ENCODE results near the gene RTKN. TPM values are rescaled to one million over a fixed set of nuclear protein-coding genes. Genes with fewer than 3 reads are reported as not detected.
A peak's percentile ranks its signal among the peaks of the same experiment; 100 is the strongest.

RTKN gene
- total RNA-seq, 1 donor from 2014 or later = 20.4 TPM

- no peaks in the 10 kb centered on the region for H3K36me3 Mint-ChIP-seq (ENCODE audit: low read depth)
- H3K27me3 Mint-ChIP-seq (ENCODE audit: low read depth) = peaks cover 3% of the 10 kb centered on the region
- no peak overlapping the region for H3K27ac Mint-ChIP-seq (ENCODE audit: unreplicated experiment)
- peaks cover 12% of the 10 kb centered on the region for H3K4me1 Mint-ChIP-seq (ENCODE audit: low read depth)
- no peaks in the 10 kb centered on the region for H3K9me3 Mint-ChIP-seq (ENCODE audit: low read depth)
- no peak for TF ChIP-seq CTCF (IDR thresholded peaks at IDR 0.05)
- no peak overlapping the region for H3K4me3 Mint-ChIP-seq (ENCODE audit: unreplicated experiment)
- no peak for DNase-seq (ENCODE audit: low spot score)
Observed at GRCh38 chr2:74418312-74418711, 23.4 kb downstream of the RTKN start.

GRCh38 chr2:74417763-74418162 lies 24.0 kb downstream of the RTKN start:
- no peak for DNase-seq (ENCODE audit: low spot score)
- H3K4me1 Mint-ChIP-seq (ENCODE audit: low read depth) = peaks cover 12% of the 10 kb centered on the region
- no peak overlapping the region for H3K27ac Mint-ChIP-seq (ENCODE audit: unreplicated experiment)
- no peak overlapping the region for H3K4me3 Mint-ChIP-seq (ENCODE audit: unreplicated experiment)
- no peak for TF ChIP-seq CTCF (IDR thresholded peaks at IDR 0.05)
- H3K9me3 Mint-ChIP-seq (ENCODE audit: low read depth) = no peaks in the 10 kb centered on the region
- H3K36me3 Mint-ChIP-seq (ENCODE audit: low read depth) = no peaks in the 10 kb centered on the region
- peaks cover 3% of the 10 kb centered on the region for H3K27me3 Mint-ChIP-seq (ENCODE audit: low read depth)

GRCh38 chr2:74417197-74417596 lies 24.5 kb downstream of the RTKN start:
- Mint-ChIP-seq H3K27ac (ENCODE audit: unreplicated experiment) (no peak overlapping the region), H3K27me3 (ENCODE audit: low read depth) (peaks cover 3% of the 10 kb centered on the region), H3K9me3 (ENCODE audit: low read depth) (no peaks in the 10 kb centered on the region), H3K36me3 (ENCODE audit: low read depth) (no peaks in the 10 kb centered on the region), H3K4me3 (ENCODE audit: unreplicated experiment) (no peak overlapping the region), H3K4me1 (ENCODE audit: low read depth) (peaks cover 9% of the 10 kb centered on the region)
- no peak for DNase-seq (ENCODE audit: low spot score)
- no peak for TF ChIP-seq CTCF (IDR thresholded peaks at IDR 0.05)

GRCh38 chr2:74416778-74417177 lies 25.0 kb downstream of the RTKN start:
- H3K4me3 Mint-ChIP-seq (ENCODE audit: unreplicated experiment) = no peak overlapping the region
- H3K36me3 Mint-ChIP-seq (ENCODE audit: low read depth) = no peaks in the 10 kb centered on the region

GRCh38 chr2:74415762-74416395 lies 25.9 kb downstream of the RTKN start:
- no peak for TF ChIP-seq CTCF (IDR thresholded peaks at IDR 0.05)
- no peak for DNase-seq (ENCODE audit: low spot score)
- no peak overlapping the region for H3K27ac Mint-ChIP-seq (ENCODE audit: unreplicated experiment)
- H3K4me1 Mint-ChIP-seq (ENCODE audit: low read depth) = peaks cover under 1% of the 10 kb centered on the region
- H3K9me3 Mint-ChIP-seq (ENCODE audit: low read depth) = no peaks in the 10 kb centered on the region
- no peak overlapping the region for H3K4me3 Mint-ChIP-seq (ENCODE audit: unreplicated experiment)
- no peaks in the 10 kb centered on the region for H3K36me3 Mint-ChIP-seq (ENCODE audit: low read depth)
- peaks cover 5% of the 10 kb centered on the region for H3K27me3 Mint-ChIP-seq (ENCODE audit: low read depth)

More at GRCh38 chr2:74416778-74417177, 25.0 kb downstream of the RTKN start:
- Mint-ChIP-seq H3K27me3 (ENCODE audit: low read depth) (peaks cover 3% of the 10 kb centered on the region), H3K4me1 (ENCODE audit: low read depth) (peaks cover 5% of the 10 kb centered on the region), H3K27ac (ENCODE audit: unreplicated experiment) (no peak overlapping the region), H3K9me3 (ENCODE audit: low read depth) (no peaks in the 10 kb centered on the region)
- peak; percentile 43 for TF ChIP-seq CTCF (IDR thresholded peaks at IDR 0.05)
- DNase-seq (ENCODE audit: low spot score) = no peak
